HepG2 (cell line): Measurements from ENCODE around the gene ANAPC5. TPM values are rescaled to one million over a fixed set of nuclear protein-coding genes. Genes with fewer than 3 reads are reported as not detected.

ENCODE experiments used
- CBX1 ChIP-seq: IDR thresholded peaks from one replicate; pipeline ENCODE4 v1.6.1; 2016; ENCODE audit warnings: antibody characterized with exemption, low read depth
- DMTF1 ChIP-seq: sonication (generic); formaldehyde crosslinking; IDR thresholded peaks from 2 replicates; pipeline ENCODE4 v1.4.0; 2020; ENCODE audit warnings: mild to moderate bottlenecking, missing genetic modification reagents
- DNMT1 ChIP-seq: sonication (generic); formaldehyde crosslinking; IDR thresholded peaks from 2 replicates; pipeline ENCODE4 v1.5.1; 2020; ENCODE audit warnings: mild to moderate bottlenecking, missing genetic modification reagents
- FLYWCH1 ChIP-seq: sonication (generic); formaldehyde crosslinking; IDR thresholded peaks from 2 replicates; pipeline ENCODE4 v1.8.1; 2023; ENCODE audit warnings: mild to moderate bottlenecking, missing genetic modification reagents
- KDM5A ChIP-seq: fragments of 200-600 bp; sonication (generic); IDR thresholded peaks from 2 replicates; pipeline ENCODE4 v1.7.0; 2018; ENCODE audit warnings: antibody characterized with exemption, mild to moderate bottlenecking, low read length, borderline replicate concordance
- MAZ ChIP-seq, 2 experiments: sonication (generic) in 1 of 2; formaldehyde crosslinking in 1 of 2; IDR thresholded peaks; 2 replicates each; pipeline versions ENCODE4 v1.5.0 to v1.6.1; 2012 to 2020; ENCODE audit warnings: low read depth in 2 of 2, mild to moderate bottlenecking in 2 of 2, borderline replicate concordance in 1 of 2, improper control_type of control experiment in 1 of 2, low read length in 1 of 2, missing genetic modification reagents in 1 of 2, moderate library complexity in 1 of 2
- MYPOP ChIP-seq: sonication (generic); formaldehyde crosslinking; IDR thresholded peaks from 2 replicates; pipeline ENCODE4 v1.8.1; 2023; ENCODE audit warnings: mild to moderate bottlenecking, moderate library complexity, missing genetic modification reagents
- NCOA1 ChIP-seq: sonication (generic); formaldehyde crosslinking; IDR thresholded peaks from 2 replicates; pipeline ENCODE4 v1.9.0; 2021; ENCODE audit warnings: missing genetic modification reagents
- SMAD9 ChIP-seq: sonication (generic); formaldehyde crosslinking; IDR thresholded peaks from 2 replicates; pipeline ENCODE4 v1.5.1; 2020; ENCODE audit warnings: mild to moderate bottlenecking, missing genetic modification reagents
- TBX3 ChIP-seq: fragments of 450-650 bp; IDR thresholded peaks from 2 replicates; pipeline ENCODE4 v1.6.1; 2017; ENCODE audit warnings: antibody characterized with exemption, mild to moderate bottlenecking, inconsistent platforms, borderline replicate concordance
- XBP1 ChIP-seq: sonication (generic); formaldehyde crosslinking; IDR thresholded peaks from 2 replicates; pipeline ENCODE4 v1.5.0; 2020; ENCODE audit warnings: missing genetic modification reagents
- ZMYM4 ChIP-seq: sonication (generic); formaldehyde crosslinking; IDR thresholded peaks from 2 replicates; pipeline ENCODE4 v1.8.1; 2023; ENCODE audit warnings: mild to moderate bottlenecking, missing genetic modification reagents
- ZNF18 ChIP-seq: sonication (generic); formaldehyde crosslinking; IDR thresholded peaks from 2 replicates; pipeline ENCODE4 v1.8.0; 2022; ENCODE audit warnings: mild to moderate bottlenecking, missing genetic modification reagents; ENCODE audit not compliant: insufficient replicate concordance
- ZNF205 ChIP-seq: IDR thresholded peaks from 2 replicates; pipeline ENCODE4 v1.6.1; 2018; ENCODE audit warnings: missing biosample characterization, missing genetic modification reagents
- ZNF672 ChIP-seq: sonication (generic); formaldehyde crosslinking; IDR thresholded peaks from 2 replicates; pipeline ENCODE4 v1.8.1; 2022; ENCODE audit warnings: missing genetic modification reagents
- ZNF788 ChIP-seq: sonication (generic); formaldehyde crosslinking; IDR thresholded peaks from 2 replicates; pipeline ENCODE4 v1.5.0; 2020; ENCODE audit warnings: mild to moderate bottlenecking, missing genetic modification reagents, borderline replicate concordance
- polyA plus RNA-seq, 8 experiments: library from polyadenylated mRNA; depleted of rRNA in 3 of 8; stranded (reverse) in 7 of 8; unstranded in 1 of 8; fragments of >200 nt; fragmentation: Illumina TruSeq in 4 of 8; extraction: Trizol in 4 of 8; gene quantifications; 2 replicates each; pipeline versions ENCODE4 v1.2.1 to v1.2.3, GENCODE V29; 2011 to 2016; ENCODE audit warnings: low read depth in 4 of 8, missing spikeins in 1 of 8, mixed read lengths in 1 of 8; ENCODE audit not compliant: insufficient read depth in 1 of 8
- total RNA-seq, 5 experiments: library from RNA; depleted of rRNA; stranded (reverse); fragments of >200 nt; fragmentation: Illumina TruSeq; extraction: Trizol; gene quantifications; 2 replicates each; pipeline ENCODE4 v1.2.3, GENCODE V29; 2016; ENCODE audit warnings: low read depth in 1 of 5
- TF ChIP-seq, protein P1 (sequence below): sonication (generic); formaldehyde crosslinking; IDR thresholded peaks from 2 replicates; pipeline ENCODE4 v1.5.0; 2020; ENCODE audit warnings: mild to moderate bottlenecking, missing genetic modification reagents, borderline replicate concordance

ANAPC5 gene
- total and polyA plus RNA-seq, 2 of the 13 experiments (the other 11 are each of a cell fraction or from before 2014, with no cell fraction given), result 146 to 161 TPM

DNA sequence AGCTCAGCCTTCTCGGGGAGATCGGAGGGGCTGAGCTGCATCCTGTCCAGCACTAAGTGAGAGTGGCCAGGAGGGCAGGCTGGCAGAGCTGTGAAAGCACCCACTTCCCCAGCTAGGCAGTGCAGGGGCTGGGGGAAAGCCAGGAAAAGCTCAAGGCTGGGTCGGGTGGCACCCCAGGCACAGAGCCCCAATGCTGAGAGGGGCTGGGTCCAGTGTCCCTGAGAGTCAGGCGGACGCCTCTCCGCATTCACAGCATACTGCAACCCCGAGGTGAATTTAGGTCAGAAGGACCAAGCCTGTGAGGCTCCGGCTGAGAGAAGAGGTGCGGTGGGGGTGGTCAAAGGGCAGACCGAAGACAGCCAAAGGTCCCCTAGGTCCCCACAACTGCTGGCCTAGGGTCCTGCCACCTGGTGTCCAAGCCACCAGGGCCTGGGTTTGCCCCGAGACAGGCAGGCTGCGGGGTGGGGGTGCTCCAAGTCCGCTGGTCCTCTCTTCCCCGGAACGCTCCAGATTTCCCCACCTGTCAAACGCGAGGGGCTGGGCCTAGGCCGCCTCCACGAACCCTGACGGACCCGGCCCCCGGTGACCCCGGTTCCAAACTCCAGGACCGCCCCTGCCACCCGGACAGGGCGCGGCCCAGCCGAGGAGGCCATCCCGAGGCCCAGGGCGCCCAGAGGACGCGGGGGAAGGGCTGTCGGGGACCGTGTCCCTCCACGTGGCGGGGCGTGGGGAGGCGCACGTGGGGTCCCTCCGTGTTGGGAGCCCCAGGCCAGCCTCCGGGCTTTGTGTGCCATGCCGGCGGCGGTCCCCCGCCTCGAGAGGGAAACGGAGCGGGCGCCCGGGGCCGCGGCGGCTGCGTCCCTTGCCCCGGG lies 56.2 kb downstream of the ANAPC5 start (continued):
- no peak for TF ChIP-seq ZNF18 (CRISPR knock-in tag)
- no peak for TF ChIP-seq TBX3
- no peak for TF ChIP-seq SMAD9 (CRISPR knock-in tag)
- TF ChIP-seq ZNF205 (CRISPR knock-in tag), result no peak
- no peak for TF ChIP-seq DNMT1 (CRISPR knock-in tag)
- no peak for TF ChIP-seq ZMYM4 (CRISPR knock-in tag)
- TF ChIP-seq MYPOP (CRISPR knock-in tag), result no peak
- TF ChIP-seq FLYWCH1, result no peak
- no peak for TF ChIP-seq DMTF1
- no peak for TF ChIP-seq CBX1
- TF ChIP-seq, protein P1, sequence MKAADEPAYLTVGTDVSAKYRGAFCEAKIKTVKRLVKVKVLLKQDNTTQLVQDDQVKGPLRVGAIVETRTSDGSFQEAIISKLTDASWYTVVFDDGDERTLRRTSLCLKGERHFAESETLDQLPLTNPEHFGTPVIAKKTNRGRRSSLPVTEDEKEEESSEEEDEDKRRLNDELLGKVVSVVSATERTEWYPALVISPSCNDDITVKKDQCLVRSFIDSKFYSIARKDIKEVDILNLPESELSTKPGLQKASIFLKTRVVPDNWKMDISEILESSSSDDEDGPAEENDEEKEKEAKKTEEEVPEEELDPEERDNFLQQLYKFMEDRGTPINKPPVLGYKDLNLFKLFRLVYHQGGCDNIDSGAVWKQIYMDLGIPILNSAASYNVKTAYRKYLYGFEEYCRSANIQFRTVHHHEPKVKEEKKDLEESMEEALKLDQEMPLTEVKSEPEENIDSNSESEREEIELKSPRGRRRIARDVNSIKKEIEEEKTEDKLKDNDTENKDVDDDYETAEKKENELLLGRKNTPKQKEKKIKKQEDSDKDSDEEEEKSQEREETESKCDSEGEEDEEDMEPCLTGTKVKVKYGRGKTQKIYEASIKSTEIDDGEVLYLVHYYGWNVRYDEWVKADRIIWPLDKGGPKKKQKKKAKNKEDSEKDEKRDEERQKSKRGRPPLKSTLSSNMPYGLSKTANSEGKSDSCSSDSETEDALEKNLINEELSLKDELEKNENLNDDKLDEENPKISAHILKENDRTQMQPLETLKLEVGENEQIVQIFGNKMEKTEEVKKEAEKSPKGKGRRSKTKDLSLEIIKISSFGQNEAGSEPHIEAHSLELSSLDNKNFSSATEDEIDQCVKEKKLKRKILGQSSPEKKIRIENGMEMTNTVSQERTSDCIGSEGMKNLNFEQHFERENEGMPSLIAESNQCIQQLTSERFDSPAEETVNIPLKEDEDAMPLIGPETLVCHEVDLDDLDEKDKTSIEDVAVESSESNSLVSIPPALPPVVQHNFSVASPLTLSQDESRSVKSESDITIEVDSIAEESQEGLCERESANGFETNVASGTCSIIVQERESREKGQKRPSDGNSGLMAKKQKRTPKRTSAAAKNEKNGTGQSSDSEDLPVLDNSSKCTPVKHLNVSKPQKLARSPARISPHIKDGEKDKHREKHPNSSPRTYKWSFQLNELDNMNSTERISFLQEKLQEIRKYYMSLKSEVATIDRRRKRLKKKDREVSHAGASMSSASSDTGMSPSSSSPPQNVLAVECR (CRISPR knock-in tag), result peak; percentile 68
- TF ChIP-seq ZNF672 (CRISPR knock-in tag), result no peak
- no peak for TF ChIP-seq MAZ (IDR thresholded peaks at IDR 0.05; ENCODE audit: borderline replicate concordance, low read depth, low read length)
- peak; percentile 1; the same call in 1 of the 2 replicates for TF ChIP-seq MAZ (CRISPR knock-in tag; IDR thresholded peaks at IDR 0.05; ENCODE audit: low read depth)
- TF ChIP-seq NCOA1 (CRISPR knock-in tag), result no peak
- TF ChIP-seq XBP1 (CRISPR knock-in tag), result no peak
- no peak for TF ChIP-seq ZNF788 (CRISPR knock-in tag)
- 0 out of 2 replicates have a peak, but pooled peaks have one; percentile 0 for TF ChIP-seq KDM5A
